GM18909 (cell line): Measurements from ENCODE around the gene CCR5.
"Not testable (repeated sequence)": the region's sequence is repeated elsewhere in the genome, so short reads cannot be mapped to it uniquely, and the experiment has no call there.

Experiments used
- ATAC-seq: cut with Tn5 transposase; IDR thresholded peaks from one replicate; pipeline ENCODE4 v1.9.1; 2021; ENCODE audit warnings: mild to moderate bottlenecking; ENCODE audit not compliant: unreplicated experiment, poor library complexity

CCR5 gene

GRCh38 chr3:46370839-46371518 lies at the start of gene CCR5:
CCR5 (plus strand) TSS chr3:46370946; CDS start chr3:46372903, 1,957 bp downstream.
- no peak for ATAC-seq

GRCh38 chr3:46321461-46322104 lies 49.2 kb upstream of the CCR5 start:
- no peak for ATAC-seq

- no peak for ATAC-seq
Observed at GRCh38 chr3:46324036-46324435, 46.7 kb upstream of the CCR5 start.

- ATAC-seq: no peak
Observed at GRCh38 chr3:46325645-46326300, 45.0 kb upstream of the CCR5 start.

DNA sequence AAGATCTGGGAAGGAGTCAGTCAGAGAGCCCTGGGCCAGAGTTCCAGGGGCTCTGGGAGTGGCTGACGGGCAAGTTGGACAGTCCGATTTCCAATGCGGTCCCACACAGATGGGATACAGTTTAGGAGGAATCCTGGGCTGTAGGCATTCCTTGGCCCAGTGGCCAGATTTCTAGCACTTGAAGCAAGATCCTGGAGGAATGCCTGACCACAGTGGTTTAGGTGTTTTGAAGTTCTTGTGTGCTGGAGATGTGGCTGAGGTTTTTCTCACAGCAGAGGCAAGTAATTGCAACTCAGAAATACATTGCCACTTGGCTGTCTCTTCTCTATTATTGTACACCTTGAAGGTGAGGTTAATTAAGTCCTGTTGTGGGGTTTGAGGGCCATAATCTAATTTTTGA lies 40.1 kb upstream of the CCR5 start:
- ATAC-seq: not testable (repeated sequence)

- ATAC-seq: no peak
Observed at GRCh38 chr3:46334741-46335478, 35.8 kb upstream of the CCR5 start.

DNA sequence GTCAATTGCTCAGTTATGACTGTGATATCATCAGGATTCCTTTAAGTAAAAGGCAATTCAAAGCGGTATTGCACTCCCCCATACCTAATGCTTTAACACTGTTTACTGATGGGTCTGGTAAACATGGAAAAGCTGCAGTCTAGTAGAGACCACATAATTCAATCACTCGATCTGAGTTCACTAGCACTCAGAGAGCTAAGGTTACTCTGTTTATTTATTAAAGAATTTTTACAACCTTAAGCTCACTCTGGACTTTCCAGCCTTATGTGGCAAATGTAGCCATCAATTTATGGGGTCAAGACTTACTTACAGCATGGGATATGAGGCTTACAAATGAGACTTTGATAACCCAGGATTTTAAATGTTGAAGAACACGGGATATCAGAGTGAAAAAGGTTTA lies 35.2 kb upstream of the CCR5 start:
- ATAC-seq: no peak

- ATAC-seq: no peak
Observed at GRCh38 chr3:46337911-46338310, 32.8 kb upstream of the CCR5 start.

- ATAC-seq: no peak
Observed at GRCh38 chr3:46338840-46339239, 31.9 kb upstream of the CCR5 start.

- ATAC-seq: no peak
Observed at GRCh38 chr3:46344476-46344875, 26.3 kb upstream of the CCR5 start.

DNA sequence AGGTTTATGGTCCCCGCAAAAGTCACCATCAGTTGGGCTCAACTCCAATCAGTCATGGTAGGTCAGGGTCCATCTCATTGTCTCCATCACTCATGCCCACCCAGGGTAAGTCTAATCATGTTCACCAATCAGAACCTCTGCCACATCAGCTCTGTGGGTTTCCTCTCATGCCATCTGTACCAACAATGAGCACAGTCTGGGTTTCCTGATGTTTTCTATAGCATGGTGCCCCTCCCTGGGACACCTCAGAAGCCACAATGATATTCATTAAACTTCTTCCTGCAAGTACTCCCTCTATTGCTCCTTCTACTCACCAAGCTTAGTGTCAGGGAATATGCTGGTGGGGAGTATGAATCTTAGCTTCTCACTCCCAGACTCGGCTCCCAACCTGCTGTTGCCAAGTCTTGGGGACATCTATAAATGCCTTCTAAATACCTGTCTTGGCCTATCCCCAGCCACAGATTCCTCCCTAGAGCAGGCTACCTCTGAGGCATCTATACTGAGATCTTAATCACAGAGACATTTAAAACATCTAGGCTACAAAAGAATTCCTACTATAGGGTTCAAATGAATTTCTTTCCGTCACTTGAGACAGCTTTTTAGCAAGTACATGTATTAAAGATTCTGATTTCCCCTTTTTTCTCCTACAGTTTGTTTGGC lies 21.8 kb upstream of the CCR5 start:
- ATAC-seq: no peak

- peak; percentile 78 for ATAC-seq
Observed at GRCh38 chr3:46349484-46350261, 21.1 kb upstream of the CCR5 start.

- ATAC-seq: peak; percentile 49
Observed at GRCh38 chr3:46350262-46350565, 20.5 kb upstream of the CCR5 start.

DNA sequence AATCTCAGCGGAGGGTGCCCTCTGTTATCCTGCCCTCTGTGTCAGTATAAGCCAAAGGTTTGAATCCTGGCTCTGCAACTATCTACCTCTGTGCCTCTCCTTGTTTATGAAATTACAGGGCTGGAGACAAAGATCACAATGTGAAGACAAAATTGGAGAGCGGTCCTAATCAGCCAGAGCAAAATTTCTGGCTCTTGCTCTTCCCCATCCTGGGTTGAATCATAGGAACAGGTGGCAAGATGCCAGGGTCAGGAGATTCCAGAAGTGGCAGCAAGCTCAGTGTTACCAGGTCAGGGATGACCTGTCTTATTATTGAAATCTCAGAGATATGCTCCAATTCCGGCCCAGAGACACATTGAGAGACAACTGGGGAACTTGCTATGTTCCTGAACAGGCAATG lies 19.1 kb upstream of the CCR5 start:
- ATAC-seq: no peak

- no peak for ATAC-seq
Observed at GRCh38 chr3:46353090-46353489, 17.7 kb upstream of the CCR5 start.

- ATAC-seq: no peak
Observed at GRCh38 chr3:46353647-46354410, 16.9 kb upstream of the CCR5 start, which contains the start of gene CCR2. CCR2 (plus strand) TSS chr3:46354111; CDS start chr3:46357528, 3,417 bp downstream.

- no peak for ATAC-seq
Observed at GRCh38 chr3:46354478-46354877, 16.3 kb upstream of the CCR5 start.

- ATAC-seq: no peak
Observed at GRCh38 chr3:46354984-46355383, 15.8 kb upstream of the CCR5 start.

DNA sequence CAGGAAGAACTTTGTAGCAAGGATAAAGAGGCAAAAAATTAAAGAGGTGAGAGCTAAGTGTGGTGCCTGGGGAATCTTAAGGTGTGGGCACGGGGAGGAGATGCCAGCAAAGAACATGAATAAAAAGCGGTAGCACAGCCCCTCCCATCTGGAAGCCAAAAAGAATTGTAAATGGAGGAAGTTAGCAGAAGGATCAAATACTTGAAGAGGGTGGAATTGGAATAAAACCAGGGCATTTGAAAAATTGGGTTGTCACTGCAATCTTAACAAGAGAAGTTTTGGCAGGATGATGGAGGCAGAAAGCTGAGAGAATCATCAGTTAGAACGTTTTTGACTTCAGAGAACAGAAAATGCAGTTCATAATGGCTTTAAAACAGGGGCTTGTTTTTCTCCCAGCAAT lies 14.5 kb upstream of the CCR5 start:
- no peak for ATAC-seq
